Hippocampal formation (tissue), 2 donors: ENCODE data around the gene ABCB9.

Source experiments
- DNase-seq, 2 donors: peaks; one replicate each; lab custom pipeline; 2025; lab: John Stamatoyannopoulos, UW

The ABCB9 gene

GRCh38 chr12:122994781-122995502, 28.7 kb upstream of the ABCB9 start:
- no peak for DNase-seq

- no peak for DNase-seq
Observed at GRCh38 chr12:122994140-122994675, 27.9 kb upstream of the ABCB9 start.

GRCh38 chr12:122992386-122992785, 26.1 kb upstream of the ABCB9 start:
- DNase-seq: no peak

DNA sequence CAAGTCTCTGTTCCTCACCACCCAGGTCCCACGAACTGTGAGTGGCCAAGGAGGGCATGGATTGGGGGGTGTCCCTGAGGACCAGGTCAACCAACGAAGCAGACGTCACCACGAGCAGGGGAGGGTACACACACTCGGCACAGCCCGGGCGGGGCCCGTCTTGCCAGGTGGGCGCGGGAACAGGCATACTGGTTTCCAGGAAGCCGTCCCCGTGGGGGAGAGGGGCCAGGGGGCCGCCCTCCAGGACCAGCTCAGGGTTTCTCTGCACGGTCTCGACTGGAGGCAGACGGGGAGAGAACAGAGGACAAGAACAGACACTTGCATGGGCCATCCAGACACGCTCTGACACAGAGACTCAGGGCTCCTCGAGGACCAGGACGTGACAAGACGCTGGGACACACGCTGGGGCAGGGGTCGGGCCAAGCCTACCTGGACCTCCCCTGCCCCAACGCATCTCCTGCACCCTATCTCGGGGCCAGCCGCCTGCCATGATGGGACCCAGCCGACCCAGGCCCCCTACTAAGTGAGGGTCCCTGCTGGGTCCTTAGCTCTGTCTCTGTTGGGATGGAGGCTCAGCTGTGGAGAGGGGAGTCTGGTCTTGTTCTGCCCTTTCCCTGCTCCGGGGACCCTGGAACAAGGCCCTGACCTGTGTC, 25.5 kb upstream of the ABCB9 start:
- no peak for DNase-seq

GRCh38 chr12:122990961-122991622, 24.8 kb upstream of the ABCB9 start:
- no peak for DNase-seq

- DNase-seq: no peak
Observed at GRCh38 chr12:122990561-122990960, 24.3 kb upstream of the ABCB9 start.

- DNase-seq: no peak
Observed at GRCh38 chr12:122989874-122990419, 23.7 kb upstream of the ABCB9 start.

GRCh38 chr12:122989225-122989839, 23.1 kb upstream of the ABCB9 start:
- DNase-seq: no peak

DNA sequence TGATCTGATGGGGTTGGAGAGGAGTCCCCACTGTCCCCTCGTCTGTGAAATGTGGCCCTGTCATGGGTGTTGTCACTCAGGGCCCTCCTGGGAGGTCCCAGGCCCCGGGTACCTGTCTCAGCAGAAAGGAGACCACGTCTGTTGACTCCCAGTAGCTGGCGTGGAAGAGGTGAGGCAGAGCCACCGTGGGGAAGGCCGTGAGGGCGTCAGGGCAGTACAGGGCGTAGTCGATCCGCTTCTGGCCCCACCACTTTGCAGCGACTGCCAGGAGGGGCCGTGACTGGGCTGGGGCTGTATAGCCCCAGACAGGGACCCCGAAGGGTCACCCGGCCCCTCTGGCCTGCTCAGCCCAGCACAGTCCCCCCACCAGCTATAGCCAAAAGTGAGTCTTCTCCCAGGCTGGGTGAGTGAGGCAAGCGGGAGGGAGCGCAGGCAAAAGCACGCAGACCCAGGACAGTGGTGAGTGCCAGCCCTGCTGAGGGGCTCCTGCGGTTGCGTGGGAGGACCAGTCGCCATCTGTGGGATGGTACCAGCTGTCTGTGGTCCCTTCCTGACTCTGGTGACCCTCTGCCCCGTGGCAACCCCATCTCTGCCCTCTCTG, 22.4 kb upstream of the ABCB9 start:
- no peak for DNase-seq

GRCh38 chr12:122988036-122988435, 21.8 kb upstream of the ABCB9 start:
- no peak for DNase-seq

- DNase-seq: no peak
Observed at GRCh38 chr12:122987086-122987951, 21.1 kb upstream of the ABCB9 start.

GRCh38 chr12:122986258-122986871, 20.1 kb upstream of the ABCB9 start:
- no peak for DNase-seq

DNA sequence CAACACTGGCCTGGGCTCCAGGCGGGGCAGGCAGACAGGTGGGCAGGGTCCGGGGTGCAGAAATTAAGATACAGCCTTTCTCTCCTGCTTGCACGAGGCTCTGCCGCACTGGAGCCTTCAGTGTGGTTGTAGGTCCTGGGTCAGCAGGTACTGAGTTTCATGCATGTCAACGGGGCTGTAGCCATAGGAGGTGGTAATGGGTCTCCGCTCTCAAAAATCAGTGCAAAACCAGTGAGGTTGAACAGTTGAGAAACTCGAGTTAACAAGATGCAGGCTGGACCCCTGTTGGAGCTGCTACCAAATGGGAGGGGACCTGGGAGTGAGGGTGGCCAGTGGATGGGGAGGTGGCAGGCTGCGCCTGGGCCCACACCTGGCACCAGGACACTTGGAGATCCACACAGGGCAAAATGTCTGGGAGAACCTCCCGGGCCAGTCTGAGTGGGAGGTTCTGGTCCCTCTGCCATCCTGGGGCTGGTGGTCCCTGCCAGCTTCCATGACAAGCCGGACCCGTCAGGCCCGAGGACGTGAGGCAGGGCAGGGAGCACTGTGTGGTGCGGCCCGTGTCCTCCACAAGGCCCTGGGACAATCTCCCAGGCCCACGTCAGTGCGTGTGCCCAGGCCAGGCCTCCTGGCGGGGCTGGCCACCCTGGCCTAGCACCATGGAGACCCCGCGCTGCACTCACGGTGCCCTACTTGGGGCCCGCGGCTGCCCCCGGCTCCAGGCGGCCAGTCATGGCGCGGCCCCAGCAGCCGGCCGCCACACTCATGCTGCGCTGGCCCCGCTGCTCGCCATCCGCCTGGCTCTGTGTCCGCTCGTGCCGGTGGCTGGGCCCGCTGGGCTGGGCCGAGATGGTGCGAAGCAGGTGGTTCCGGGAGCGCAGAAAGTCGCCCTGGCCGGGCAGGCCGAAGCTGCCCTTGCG, 19.3 kb upstream of the ABCB9 start:
- no peak for DNase-seq

- no peak for DNase-seq
Observed at GRCh38 chr12:122984612-122985337, 18.5 kb upstream of the ABCB9 start.

GRCh38 chr12:122983789-122984515, 17.7 kb upstream of the ABCB9 start:
- DNase-seq: no peak

- DNase-seq: no peak
Observed at GRCh38 chr12:122982963-122983788, 16.9 kb upstream of the ABCB9 start.

DNA sequence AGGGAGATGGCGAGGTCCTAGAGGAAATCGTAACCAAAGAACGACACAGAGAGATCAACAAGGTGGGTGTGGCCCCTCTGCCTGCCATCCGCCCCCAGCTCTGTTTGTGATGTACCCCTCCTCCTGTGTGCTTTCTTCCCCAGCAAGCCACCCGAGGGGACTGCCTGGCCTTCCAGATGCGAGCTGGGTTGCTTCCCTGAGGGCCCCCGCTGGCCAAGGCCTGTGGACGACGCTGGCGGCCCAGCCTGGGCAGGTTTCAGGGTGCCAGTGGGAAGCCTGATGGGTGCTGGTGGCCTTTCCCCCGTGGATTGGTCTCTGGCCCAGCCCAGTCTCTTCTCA, 16.2 kb upstream of the ABCB9 start:
- DNase-seq: no peak
